H7 (cell line): Measurements from ENCODE around the gene LGALS14. TPM values are rescaled to one million over a fixed set of nuclear protein-coding genes. Genes with fewer than 3 reads are reported as not detected.

Experiments used
- DNase-seq: peaks from one replicate; pipeline ENCODE4 v3.0.0; 2012
- H3K27me3 ChIP-seq: 2 replicates; pipeline ENCODE4 v1.6.0; 2011; ENCODE audit warnings: mild to moderate bottlenecking, low read length; ENCODE audit not compliant: control insufficient read depth, insufficient read depth
- H3K36me3 ChIP-seq: replicated peaks from 2 replicates; pipeline ENCODE4 v1.5.1; 2011; ENCODE audit warnings: low read length; ENCODE audit not compliant: control insufficient read depth, insufficient read depth
- H3K4me3 ChIP-seq: 2 replicates; pipeline ENCODE4 v1.5.1; 2011; ENCODE audit warnings: low read depth, mild to moderate bottlenecking, control low read depth, low read length, moderate library complexity; ENCODE audit not compliant: insufficient read depth
- total RNA-seq: library from RNA; depleted of rRNA; stranded (reverse); fragments of >200 nt; shearing (Covaris generic); gene quantifications from 2 replicates; pipeline ENCODE4 v1.2.3, GENCODE V29; 2014; rRNA removed

The LGALS14 gene
- total RNA-seq, 1 experiment from 2014 or later = not detected

- no peak for DNase-seq
- Histone ChIP-seq H3K36me3 (no peaks in the 10 kb centered on the region), H3K4me3 (no peak overlapping the region), H3K27me3 (no peaks in the 10 kb centered on the region; the same call in 1 of the 2 replicates)
Observed at GRCh38 chr19:39749981-39750380, 45.7 kb downstream of the LGALS14 start.

DNA sequence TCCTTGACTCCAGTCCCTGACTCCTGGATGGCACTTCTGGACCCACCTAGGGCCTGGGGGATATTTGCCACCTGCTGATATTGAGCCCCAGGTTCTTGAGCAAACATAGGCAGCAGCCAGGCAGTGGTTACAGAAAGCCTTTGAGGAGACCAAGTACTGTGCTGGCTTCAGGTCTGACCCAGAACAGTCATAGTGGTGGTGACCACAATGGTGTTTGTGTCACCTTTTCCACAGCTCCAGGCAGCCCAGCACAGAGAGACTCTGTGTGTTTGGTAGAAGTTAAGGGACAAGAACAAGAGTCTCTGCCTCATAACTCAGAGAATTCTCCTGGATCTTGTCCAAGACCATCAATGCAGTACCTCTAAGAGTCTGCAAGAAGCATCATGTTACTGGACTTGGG is 48.1 kb downstream of the LGALS14 start:
- Histone ChIP-seq H3K36me3 (no peaks in the 10 kb centered on the region), H3K27me3 (no peaks in the 10 kb centered on the region; the same call in 1 of the 2 replicates), H3K4me3 (no peak overlapping the region)
- DNase-seq = no peak

DNA sequence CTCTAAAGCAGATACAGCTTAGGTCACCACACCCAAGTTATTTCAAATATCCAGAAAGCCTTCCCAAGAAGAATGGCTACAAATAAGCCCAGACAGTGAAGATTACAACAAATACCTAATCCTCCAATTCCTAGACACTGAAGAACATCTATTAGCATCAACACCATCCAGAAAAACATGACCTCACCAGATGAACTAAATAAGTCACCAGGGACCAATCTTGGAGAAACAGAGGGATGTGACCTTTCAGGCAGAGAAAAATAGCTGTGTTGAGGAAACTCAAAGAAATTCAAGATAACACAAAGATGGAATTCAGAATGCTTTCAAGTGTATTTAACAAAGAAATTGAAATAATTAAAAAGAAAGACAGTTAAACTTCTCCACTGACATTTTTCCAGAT is 48.5 kb downstream of the LGALS14 start:
- H3K27me3 ChIP-seq = no peaks in the 10 kb centered on the region; the same call in 1 of the 2 replicates
- DNase-seq = no peak
- H3K4me3 ChIP-seq = no peak overlapping the region
- no peaks in the 10 kb centered on the region for H3K36me3 ChIP-seq

DNA sequence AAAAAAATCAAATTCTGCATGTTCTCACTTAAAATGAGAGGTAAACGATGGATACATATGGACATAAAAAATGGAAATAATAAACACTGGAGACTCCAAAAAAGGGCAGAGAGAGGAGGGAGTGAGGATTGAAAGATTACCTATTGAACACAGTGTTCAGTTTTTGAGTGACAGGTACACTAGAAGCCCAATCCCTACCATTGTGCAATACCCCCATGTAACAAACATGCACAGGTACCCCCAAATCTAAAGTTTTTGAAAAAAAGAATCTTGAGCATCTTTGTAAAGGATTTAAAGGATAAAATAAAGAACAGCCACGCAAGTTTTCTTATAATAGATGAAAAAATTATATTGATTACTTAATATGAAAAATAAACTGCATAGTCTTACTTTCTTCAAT is 50.3 kb downstream of the LGALS14 start:
- Histone ChIP-seq H3K4me3 (no peak overlapping the region), H3K36me3 (no peaks in the 10 kb centered on the region), H3K27me3 (no peaks in the 10 kb centered on the region; the same call in 1 of the 2 replicates)
- DNase-seq = no peak

DNA sequence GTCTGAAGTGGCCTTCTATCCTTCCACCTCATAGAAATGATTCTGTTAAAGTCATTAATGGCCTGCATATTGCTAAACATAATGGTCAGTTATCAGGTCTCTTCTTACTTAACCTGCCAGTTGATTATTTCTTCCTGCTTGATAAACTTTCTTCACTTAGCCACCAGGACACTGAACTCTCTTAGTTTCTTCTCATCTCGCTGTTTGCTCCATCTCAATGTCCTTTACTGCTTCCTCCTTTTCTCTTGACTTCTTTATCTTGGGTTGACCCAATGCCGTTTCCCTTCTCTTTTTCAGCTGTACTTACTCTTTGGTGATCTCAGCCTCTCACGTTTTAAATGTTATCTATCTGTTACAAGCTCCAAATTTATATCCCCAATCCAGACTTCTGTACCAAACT is 50.7 kb downstream of the LGALS14 start:
- Histone ChIP-seq H3K36me3 (no peaks in the 10 kb centered on the region), H3K4me3 (no peak overlapping the region), H3K27me3 (no peaks in the 10 kb centered on the region; the same call in 1 of the 2 replicates)
- no peak for DNase-seq

Other genes starting within 250 kb of the LGALS14 start
- gene TIMM50, start 223.6 kb upstream of the LGALS14 start, total RNA-seq = 134 and 161 TPM in 2 replicates
- 2.1 and 2.6 TPM in 2 replicates for gene DLL3, start 205.5 kb upstream of the LGALS14 start, total RNA-seq
- 3.1 and 4.4 TPM in 2 replicates for gene SELENOV, start 189.3 kb upstream of the LGALS14 start, total RNA-seq
- 2.4 and 4.0 TPM in 2 replicates for gene EID2B, start 171.6 kb upstream of the LGALS14 start, total RNA-seq
- 14.9 and 18.4 TPM in 2 replicates for gene EID2, start 164.3 kb upstream of the LGALS14 start, total RNA-seq
- not detected in 2 replicates for gene LGALS13, start 102.0 kb upstream of the LGALS14 start, total RNA-seq
- not detected in 2 replicates for gene LGALS16, start 48.6 kb upstream of the LGALS14 start, total RNA-seq
- not detected in 2 replicates for gene CLC, start 33.5 kb downstream of the LGALS14 start, total RNA-seq
- not detected in 2 replicates for gene LEUTX, start 74.4 kb downstream of the LGALS14 start, total RNA-seq
- gene DYRK1B, start 129.7 kb downstream of the LGALS14 start, total RNA-seq = 5.4 and 6.9 TPM in 2 replicates
- 376 and 414 TPM in 2 replicates for gene FBL, start 141.9 kb downstream of the LGALS14 start, total RNA-seq
- 0.10 and 0.22 TPM in 2 replicates for gene FCGBP, start 230.2 kb downstream of the LGALS14 start, total RNA-seq